ENCODE results near the gene CST1. TPM values are rescaled to one million over a fixed set of nuclear protein-coding genes. Genes with fewer than 3 reads are reported as not detected.
"Not testable (repeated sequence)": the region's sequence is repeated elsewhere in the genome, so short reads cannot be mapped to it uniquely, and the experiment has no call there.

Gene CST1
- total RNA-seq, 1 donor from 2014 or later: not detected

DNA sequence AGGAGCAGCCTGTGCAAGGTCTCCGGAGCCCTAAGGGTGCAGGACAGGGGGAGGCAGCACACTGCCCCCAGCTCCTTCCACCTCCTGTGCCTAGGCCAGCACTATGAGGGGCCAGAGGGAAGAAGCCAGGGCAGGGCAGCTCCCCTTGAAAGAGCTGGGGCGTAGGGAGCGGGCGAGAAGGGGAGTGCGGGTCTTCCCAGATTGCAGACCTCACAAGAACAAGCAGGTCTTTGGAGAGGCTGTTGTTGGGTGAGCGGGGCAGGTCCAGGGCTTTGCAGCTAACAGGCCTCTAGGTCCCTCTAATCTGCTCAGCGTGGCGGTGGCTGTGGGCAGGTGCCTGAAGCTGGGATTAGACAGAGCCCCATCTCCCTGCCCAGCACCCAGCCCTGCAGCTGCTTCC, 22.4 kb upstream of the CST1 start:
- no peaks in the 10 kb centered on the region for H3K27me3 ChIP-seq
- no peaks in the 10 kb centered on the region for H3K9me3 ChIP-seq
- ATAC-seq (no peak), DNase-seq (no peak)
- no peak for TF ChIP-seq CTCF (IDR thresholded peaks at IDR 0.05)
- no peaks in the 10 kb centered on the region for H3K4me1 ChIP-seq
- no peak overlapping the region for H3K27ac ChIP-seq
- H3K4me3 ChIP-seq: no peak overlapping the region
- H3K36me3 ChIP-seq: no peaks in the 10 kb centered on the region
- intact Hi-C loops (cut with DNase I): no loop called here

- Histone ChIP-seq H3K27me3 (no peaks in the 10 kb centered on the region), H3K27ac (no peak overlapping the region), H3K4me3 (no peak overlapping the region), H3K9me3 (no peaks in the 10 kb centered on the region), H3K4me1 (no peaks in the 10 kb centered on the region), H3K36me3 (no peaks in the 10 kb centered on the region)
- ATAC-seq (no peak), DNase-seq (no peak)
- no peak for TF ChIP-seq CTCF (IDR thresholded peaks at IDR 0.05)
- intact Hi-C loops (cut with DNase I): no loop called here
Observed at GRCh38 chr20:23772074-23772473, 21.3 kb upstream of the CST1 start.

GRCh38 chr20:23770384-23770783, 19.6 kb upstream of the CST1 start:
- H3K9me3 ChIP-seq: no peaks in the 10 kb centered on the region
- no peaks in the 10 kb centered on the region for H3K4me1 ChIP-seq
- intact Hi-C loops (cut with DNase I): no loop called here
- H3K4me3 ChIP-seq: no peak overlapping the region
- no peak for ATAC-seq
- H3K27ac ChIP-seq: no peak overlapping the region
- no peak for TF ChIP-seq CTCF (IDR thresholded peaks at IDR 0.05)
- no peak for DNase-seq
- no peaks in the 10 kb centered on the region for H3K27me3 ChIP-seq
- no peaks in the 10 kb centered on the region for H3K36me3 ChIP-seq

- DNase-seq; intact Hi-C loops (cut with DNase I); H3K27ac ChIP-seq; H3K9me3 ChIP-seq; H3K4me1 ChIP-seq; ATAC-seq; H3K36me3 ChIP-seq; H3K27me3 ChIP-seq; H3K4me3 ChIP-seq: not testable (repeated sequence)
Observed at GRCh38 chr20:23768520-23768919, 17.8 kb upstream of the CST1 start.

- H3K4me1 ChIP-seq: no peaks in the 10 kb centered on the region
- ATAC-seq (no peak), DNase-seq (no peak)
- H3K36me3 ChIP-seq: no peaks in the 10 kb centered on the region
- H3K27me3 ChIP-seq: no peaks in the 10 kb centered on the region
- no peak for TF ChIP-seq CTCF (IDR thresholded peaks at IDR 0.05)
- H3K9me3 ChIP-seq: no peaks in the 10 kb centered on the region
- H3K4me3 ChIP-seq: no peak overlapping the region
- intact Hi-C loops (cut with DNase I): no loop called here
- no peak overlapping the region for H3K27ac ChIP-seq
Observed at GRCh38 chr20:23766531-23766930, 15.8 kb upstream of the CST1 start.

DNA sequence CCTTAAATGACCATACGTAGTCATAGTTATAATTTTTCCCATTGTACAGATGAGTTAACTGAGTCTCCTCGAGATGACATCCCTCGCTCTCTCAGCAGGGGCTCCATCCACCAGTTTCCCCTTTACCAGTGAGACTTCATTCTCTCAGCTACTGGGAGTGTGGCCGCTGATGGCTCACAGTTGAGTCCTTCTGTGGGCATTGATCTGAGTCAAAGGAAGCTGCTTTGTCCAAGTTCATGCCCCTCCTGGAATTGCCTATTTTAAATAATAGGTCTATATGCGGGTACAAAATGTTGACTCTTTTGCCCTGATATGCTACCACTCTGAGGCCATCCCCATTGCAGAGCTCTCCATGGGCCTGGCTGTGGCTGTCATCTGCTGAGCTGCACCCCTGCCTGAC, 14.8 kb upstream of the CST1 start:
- H3K9me3 ChIP-seq: no peaks in the 10 kb centered on the region
- intact Hi-C loops (cut with DNase I): no loop called here
- H3K4me3 ChIP-seq: no peak overlapping the region
- no peaks in the 10 kb centered on the region for H3K27me3 ChIP-seq
- DNase-seq (no peak), ATAC-seq (no peak)
- no peak overlapping the region for H3K27ac ChIP-seq
- H3K36me3 ChIP-seq: no peaks in the 10 kb centered on the region
- no peaks in the 10 kb centered on the region for H3K4me1 ChIP-seq
- TF ChIP-seq CTCF (IDR thresholded peaks at IDR 0.05): no peak

GRCh38 chr20:23764630-23765029, 13.9 kb upstream of the CST1 start:
- H3K27ac ChIP-seq; H3K27me3 ChIP-seq; H3K4me1 ChIP-seq; DNase-seq; H3K4me3 ChIP-seq; intact Hi-C loops (cut with DNase I); H3K9me3 ChIP-seq; ATAC-seq; H3K36me3 ChIP-seq: not testable (repeated sequence)
